HEK293 (cell line): Measurements from ENCODE around the gene BTG3.

Experiments
- CTCF ChIA-PET: fragments of 350-600 bp; formaldehyde crosslinking; extraction: SDS; loops from one replicate; lab custom pipeline; 2021; ENCODE audit warnings: antibody characterized with exemption; lab: Yijun Ruan, JAX
- POLR2A ChIA-PET: fragments of 300-600 bp; formaldehyde crosslinking; extraction: SDS; loops from one replicate; lab custom pipeline; 2020; ENCODE audit warnings: antibody characterized with exemption, inconsistent platforms; lab: Yijun Ruan, JAX
- H3K27ac ChIP-seq: fragments of 200-500 bp; sonication (Bioruptor generic); 2 replicates; pipeline ENCODE4 v1.5.1; 2014; ENCODE audit warnings: low read depth, low read length, control low read depth, inconsistent platforms; ENCODE audit errors: extremely low read depth
- H3K36me3 ChIP-seq, 2 experiments: fragments of 200-500 bp in 1 of 2; sonication (Bioruptor generic) in 1 of 2; 1 replicate in 1 of 2; 2 replicates in 1 of 2; pipeline ENCODE4 v1.5.1; 2014 to 2017; ENCODE audit warnings: inconsistent platforms in 2 of 2, low read length in 2 of 2; ENCODE audit not compliant: control insufficient read depth in 2 of 2, insufficient read depth in 1 of 2
- H3K4me1 ChIP-seq: fragments of 200-500 bp; sonication (Bioruptor generic); 2 replicates; pipeline ENCODE4 v1.5.1; 2014; ENCODE audit warnings: mild to moderate bottlenecking, low read length, inconsistent platforms; ENCODE audit not compliant: control insufficient read depth, insufficient read depth
- H3K4me3 ChIP-seq: 2 replicates; pipeline ENCODE4 v1.5.1; 2011; ENCODE audit warnings: low read depth, mild to moderate bottlenecking, control low read depth, low read length, moderate library complexity
- H3K9me3 ChIP-seq: fragments of 200-500 bp; sonication (Bioruptor generic); 2 replicates; pipeline ENCODE4 v1.5.1; 2014; ENCODE audit warnings: low read depth, low read length, inconsistent platforms; ENCODE audit not compliant: control insufficient read depth, insufficient read depth
- BCL11A ChIP-seq: fragments of 450-650 bp; formaldehyde crosslinking; IDR thresholded peaks from 2 replicates; pipeline ENCODE4 v1.5.1; 2016; ENCODE audit warnings: low read depth, missing biosample characterization, missing genetic modification characterization
- BCL11B ChIP-seq: fragments of 450-650 bp; formaldehyde crosslinking; IDR thresholded peaks from 2 replicates; pipeline ENCODE4 v1.5.1; 2016; ENCODE audit warnings: low read depth, missing biosample characterization, missing genetic modification characterization
- PRDM10 ChIP-seq: fragments of 450-650 bp; formaldehyde crosslinking; IDR thresholded peaks from 2 replicates; pipeline ENCODE4 v1.5.1; 2016; ENCODE audit warnings: missing biosample characterization, missing genetic modification characterization
- SP7 ChIP-seq: fragments of 450-650 bp; formaldehyde crosslinking; IDR thresholded peaks from 2 replicates; pipeline ENCODE4 v1.5.1; 2016; ENCODE audit warnings: missing biosample characterization, missing genetic modification characterization
- ZNF121 ChIP-seq: fragments of 450-650 bp; formaldehyde crosslinking; IDR thresholded peaks from 2 replicates; pipeline ENCODE4 v1.5.1; 2016; ENCODE audit warnings: missing biosample characterization, missing genetic modification characterization
- ZNF138 ChIP-seq: fragments of 450-650 bp; formaldehyde crosslinking; IDR thresholded peaks from 2 replicates; pipeline ENCODE4 v1.5.1; 2016; ENCODE audit warnings: missing biosample characterization, missing genetic modification characterization, borderline replicate concordance
- ZNF146 ChIP-seq: fragments of 450-650 bp; formaldehyde crosslinking; IDR thresholded peaks from 2 replicates; pipeline ENCODE4 v1.5.1; 2016; ENCODE audit warnings: missing biosample characterization, missing genetic modification characterization
- ZNF169 ChIP-seq: fragments of 450-650 bp; formaldehyde crosslinking; IDR thresholded peaks from 2 replicates; pipeline ENCODE4 v1.5.1; 2016; ENCODE audit warnings: missing biosample characterization, missing genetic modification characterization
- ZNF280D ChIP-seq: fragments of 450-650 bp; formaldehyde crosslinking; IDR thresholded peaks from 2 replicates; pipeline ENCODE4 v1.5.1; 2016; ENCODE audit warnings: missing biosample characterization, missing genetic modification characterization
- ZNF629 ChIP-seq: fragments of 450-650 bp; formaldehyde crosslinking; IDR thresholded peaks from 2 replicates; pipeline ENCODE4 v1.5.1; 2017; ENCODE audit warnings: missing biosample characterization, missing genetic modification characterization
- TF ChIP-seq, protein P1 (sequence below): fragments of 450-650 bp; formaldehyde crosslinking; IDR thresholded peaks from 2 replicates; pipeline ENCODE4 v1.5.1; 2017; ENCODE audit warnings: missing biosample characterization, missing genetic modification characterization

BTG3 gene

DNA sequence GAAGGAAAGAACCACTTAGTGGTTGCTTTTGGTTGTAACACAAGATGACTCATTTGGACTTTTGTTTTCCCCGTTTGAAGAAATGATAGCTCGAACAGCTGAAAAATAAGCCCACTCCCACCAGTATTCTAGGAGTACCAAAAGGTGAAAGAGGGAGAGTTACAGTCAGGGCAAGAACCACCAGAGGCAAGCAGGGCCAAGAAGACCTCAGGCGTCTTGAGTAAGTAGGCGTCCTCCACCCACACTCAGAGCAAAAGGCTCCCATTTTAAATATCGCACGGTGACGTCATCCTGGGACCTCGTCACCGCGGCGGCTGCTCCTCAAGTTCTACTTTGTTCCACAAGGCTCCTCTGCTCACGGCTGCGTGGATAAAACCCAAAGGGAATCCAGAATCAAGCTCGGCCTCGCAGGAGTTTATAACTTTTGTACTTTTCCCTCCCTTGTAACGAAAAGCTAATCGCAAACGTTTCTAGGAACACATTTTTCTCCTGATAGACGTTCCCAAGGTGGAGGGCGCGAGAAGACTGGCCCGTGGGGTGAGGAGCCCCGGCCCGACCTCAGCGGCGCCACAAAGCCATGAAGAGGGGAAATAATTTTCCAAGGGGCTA lies 1.2 kb downstream of the BTG3 start (continued):
- TF ChIP-seq ZNF629 (tag by site-specific recombination), result peak; percentile 85
- no peak for TF ChIP-seq BCL11A (tag by site-specific recombination)
- TF ChIP-seq BCL11B, result no peak
- peak; percentile 49 for TF ChIP-seq SP7 (tag by site-specific recombination)
- no peak for TF ChIP-seq ZNF169 (tag by site-specific recombination)
- TF ChIP-seq, protein P1, sequence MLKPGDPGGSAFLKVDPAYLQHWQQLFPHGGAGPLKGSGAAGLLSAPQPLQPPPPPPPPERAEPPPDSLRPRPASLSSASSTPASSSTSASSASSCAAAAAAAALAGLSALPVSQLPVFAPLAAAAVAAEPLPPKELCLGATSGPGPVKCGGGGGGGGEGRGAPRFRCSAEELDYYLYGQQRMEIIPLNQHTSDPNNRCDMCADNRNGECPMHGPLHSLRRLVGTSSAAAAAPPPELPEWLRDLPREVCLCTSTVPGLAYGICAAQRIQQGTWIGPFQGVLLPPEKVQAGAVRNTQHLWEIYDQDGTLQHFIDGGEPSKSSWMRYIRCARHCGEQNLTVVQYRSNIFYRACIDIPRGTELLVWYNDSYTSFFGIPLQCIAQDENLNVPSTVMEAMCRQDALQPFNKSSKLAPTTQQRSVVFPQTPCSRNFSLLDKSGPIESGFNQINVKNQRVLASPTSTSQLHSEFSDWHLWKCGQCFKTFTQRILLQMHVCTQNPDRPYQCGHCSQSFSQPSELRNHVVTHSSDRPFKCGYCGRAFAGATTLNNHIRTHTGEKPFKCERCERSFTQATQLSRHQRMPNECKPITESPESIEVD (tag by site-specific recombination), result no peak
- 0 out of 2 replicates have a peak, but pooled peaks have one; percentile 11 for TF ChIP-seq ZNF121 (tag by site-specific recombination)
- TF ChIP-seq, all 188 proteins: peak for 14

- POLR2A ChIA-PET, result interaction anchor here (1.2 to 2.5 kb wide), 2 partner anchors 10 to 12 kb away, joined by 5 to 12 read pairs; no protein-coding TSS in a partner anchor
- CTCF ChIA-PET, result interaction anchor here (0.6 to 3.7 kb wide), 7 partner anchors 9 to 529 kb away, joined by 3 to 20 read pairs (median 5); partner anchors contain the start of gene CXADR
- Histone ChIP-seq H3K4me1 (peaks cover 9% of the 10 kb centered on the region), H3K4me3 (peak overlapping the region; percentile 66), H3K27ac (peak overlapping the region; percentile 82), H3K36me3 (peaks cover 13 to 42% of the 10 kb centered on the region in 2 experiments), H3K9me3 (no peaks in the 10 kb centered on the region)
- TF ChIP-seq ZNF138, result no peak
These were observed 1.8 kb downstream of the BTG3 start for GRCh38 chr21:17610911-17611310.

GRCh38 chr21:17609681-17610080 lies 3.0 kb downstream of the BTG3 start:
- Histone ChIP-seq H3K9me3 (no peaks in the 10 kb centered on the region), H3K4me1 (peaks cover 9% of the 10 kb centered on the region), H3K36me3 (peaks cover 17 to 54% of the 10 kb centered on the region in 2 experiments), H3K27ac (no peak overlapping the region), H3K4me3 (no peak overlapping the region)
- TF ChIP-seq ZNF146 (tag by site-specific recombination), result peak; percentile 81
- 0 out of 2 replicates have a peak, but pooled peaks have one; percentile 25 for TF ChIP-seq ZNF280D (tag by site-specific recombination)
- no peak for TF ChIP-seq PRDM10
- ChIA-PET POLR2A (no interaction called here), CTCF (interaction anchor here (0.8 to 3.7 kb wide), 5 partner anchors 9 to 223 kb away, joined by 3 to 20 read pairs (median 4); no protein-coding TSS in a partner anchor)
